ENCODE results near the gene ANP32B. TPM values are rescaled to one million over a fixed set of nuclear protein-coding genes. Genes with fewer than 3 reads are reported as not detected.

The ANP32B gene
- total RNA-seq, 3 donors from 2014 or later, result 37.0 to 54.7 (median 44.0) TPM

GRCh38 chr9:98056269-98057137, 73.4 kb downstream of the ANP32B start, which contains the start of gene NANS:
TSS of gene NANS (plus strand) at chr9:98056732. CDS start at chr9:98056809, 77 bp downstream.
- H3K27me3 ChIP-seq, result no peaks in the 10 kb centered on the region
- H3K4me3 ChIP-seq, result peak within 1 kb of the TSS; percentile 79 to 90 (median 84)
- peak; percentile 62 to 81 (median 78) for TF ChIP-seq POLR2AphosphoS5 (IDR thresholded peaks at IDR 0.05)
- peak; percentile 63 for TF ChIP-seq POLR2A (IDR thresholded peaks at IDR 0.05)
- TF ChIP-seq, protein P1, sequence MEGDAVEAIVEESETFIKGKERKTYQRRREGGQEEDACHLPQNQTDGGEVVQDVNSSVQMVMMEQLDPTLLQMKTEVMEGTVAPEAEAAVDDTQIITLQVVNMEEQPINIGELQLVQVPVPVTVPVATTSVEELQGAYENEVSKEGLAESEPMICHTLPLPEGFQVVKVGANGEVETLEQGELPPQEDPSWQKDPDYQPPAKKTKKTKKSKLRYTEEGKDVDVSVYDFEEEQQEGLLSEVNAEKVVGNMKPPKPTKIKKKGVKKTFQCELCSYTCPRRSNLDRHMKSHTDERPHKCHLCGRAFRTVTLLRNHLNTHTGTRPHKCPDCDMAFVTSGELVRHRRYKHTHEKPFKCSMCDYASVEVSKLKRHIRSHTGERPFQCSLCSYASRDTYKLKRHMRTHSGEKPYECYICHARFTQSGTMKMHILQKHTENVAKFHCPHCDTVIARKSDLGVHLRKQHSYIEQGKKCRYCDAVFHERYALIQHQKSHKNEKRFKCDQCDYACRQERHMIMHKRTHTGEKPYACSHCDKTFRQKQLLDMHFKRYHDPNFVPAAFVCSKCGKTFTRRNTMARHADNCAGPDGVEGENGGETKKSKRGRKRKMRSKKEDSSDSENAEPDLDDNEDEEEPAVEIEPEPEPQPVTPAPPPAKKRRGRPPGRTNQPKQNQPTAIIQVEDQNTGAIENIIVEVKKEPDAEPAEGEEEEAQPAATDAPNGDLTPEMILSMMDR (IDR thresholded peaks at IDR 0.05), result no peak
- intact Hi-C loops (cut with DNase I; ENCODE audit: low total_unique reads), result no loop called here
- no peaks in the 10 kb centered on the region for H3K9me3 ChIP-seq
- DNase-seq (ENCODE audit: low spot score in 2 of 2), result peak; percentile 88 to 90
- H3K27ac ChIP-seq, result peak within 1 kb of the TSS; percentile 95
- H3K4me1 ChIP-seq, result no peaks in the 10 kb centered on the region
- H3K36me3 ChIP-seq, result no peaks in the 10 kb centered on the region

- Histone ChIP-seq H3K4me1 (no peaks in the 10 kb centered on the region), H3K27ac (peak overlapping the region; percentile 95), H3K9me3 (no peaks in the 10 kb centered on the region), H3K36me3 (no peaks in the 10 kb centered on the region), H3K27me3 (no peaks in the 10 kb centered on the region), H3K4me3 (peak overlapping the region; percentile 79 to 90 (median 84))
- TF ChIP-seq POLR2A (IDR thresholded peaks at IDR 0.05) (no peak), POLR2AphosphoS5 (IDR thresholded peaks at IDR 0.05) (no peak)
- TF ChIP-seq, protein P1 (IDR thresholded peaks at IDR 0.05), result no peak
- DNase-seq (ENCODE audit: low spot score in 2 of 2), result no peak
- intact Hi-C loops (cut with DNase I; ENCODE audit: low total_unique reads), result no loop called here
Measured at GRCh38 chr9:98057138-98057799, 74.1 kb downstream of the ANP32B start.

DNA sequence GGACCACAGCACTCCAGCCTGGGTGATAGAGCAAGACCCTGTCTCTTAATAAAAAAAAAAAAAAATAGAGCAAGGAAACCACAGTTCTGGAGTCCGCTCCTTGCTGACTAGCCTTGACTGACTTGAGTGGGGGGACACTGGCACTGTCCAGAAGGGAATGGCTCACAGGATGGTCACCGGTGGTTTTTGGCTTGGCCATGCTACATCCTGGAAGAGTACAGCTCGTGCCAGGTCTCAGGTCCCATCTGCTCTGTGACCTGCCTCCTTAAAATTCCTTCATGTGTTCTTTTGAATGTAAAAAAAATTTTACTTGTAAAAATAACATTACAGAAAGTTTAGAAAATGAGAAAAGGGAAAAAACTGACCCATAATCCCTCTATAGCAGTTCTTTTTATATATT, 79.0 kb downstream of the ANP32B start:
- intact Hi-C loops (cut with DNase I; ENCODE audit: low total_unique reads), result no loop called here

DNA sequence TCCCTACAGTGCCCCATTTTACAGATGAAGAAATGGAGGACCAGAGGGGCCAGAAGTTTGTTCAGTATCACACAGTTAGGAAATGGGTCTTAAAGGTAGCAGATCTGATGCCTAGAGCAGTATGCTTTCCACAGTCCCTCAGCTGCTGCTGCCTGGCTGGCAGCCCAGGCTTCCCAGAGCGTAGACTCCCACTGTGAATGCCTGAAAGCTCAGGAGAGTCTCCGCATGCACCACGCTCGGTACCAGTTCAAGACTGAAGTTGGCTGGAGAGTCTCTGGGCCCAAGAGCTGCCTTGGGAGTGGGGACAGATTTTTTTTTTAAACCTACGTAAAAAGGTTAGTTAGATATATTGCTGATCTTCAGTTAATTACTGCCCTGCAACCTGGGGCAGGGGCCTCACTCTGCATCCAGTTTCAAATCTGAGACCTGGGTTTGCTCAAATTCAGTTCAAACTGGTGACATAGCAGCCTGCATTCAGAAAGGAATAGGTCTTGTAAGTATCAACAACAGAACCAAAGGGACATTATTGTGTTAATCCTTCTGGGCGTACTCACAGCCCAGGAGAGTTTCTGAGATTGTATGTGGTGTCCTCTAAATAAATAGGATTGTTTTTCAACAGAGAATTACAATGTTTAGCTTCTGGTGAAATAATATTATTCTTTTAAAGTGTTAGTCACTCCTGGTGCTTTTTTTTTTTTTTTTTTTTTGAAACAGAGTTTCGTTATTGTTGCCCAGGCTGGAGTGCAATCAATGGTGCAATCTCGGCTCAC, 81.7 kb downstream of the ANP32B start:
- Histone ChIP-seq H3K36me3 (no peaks in the 10 kb centered on the region), H3K27me3 (no peaks in the 10 kb centered on the region), H3K4me3 (no peak overlapping the region), H3K9me3 (no peaks in the 10 kb centered on the region), H3K4me1 (no peaks in the 10 kb centered on the region), H3K27ac (no peak overlapping the region)
- TF ChIP-seq POLR2A (IDR thresholded peaks at IDR 0.05), result no peak
- TF ChIP-seq, protein P1 (IDR thresholded peaks at IDR 0.05), result no peak
- no peak for TF ChIP-seq POLR2AphosphoS5 (IDR thresholded peaks at IDR 0.05)
- intact Hi-C loops (cut with DNase I; ENCODE audit: low total_unique reads), result no loop called here
- no peak for DNase-seq (ENCODE audit: low spot score in 2 of 2)

More for the DNA sequence above, 79.0 kb downstream of the ANP32B start:
- Histone ChIP-seq H3K9me3 (no peaks in the 10 kb centered on the region), H3K36me3 (no peaks in the 10 kb centered on the region), H3K27me3 (no peaks in the 10 kb centered on the region), H3K27ac (no peak overlapping the region), H3K4me1 (no peaks in the 10 kb centered on the region), H3K4me3 (no peak overlapping the region)
- DNase-seq (ENCODE audit: low spot score in 2 of 2), result no peak
- TF ChIP-seq POLR2A (IDR thresholded peaks at IDR 0.05), result no peak
- TF ChIP-seq, protein P1 (IDR thresholded peaks at IDR 0.05), result no peak
- TF ChIP-seq POLR2AphosphoS5 (IDR thresholded peaks at IDR 0.05), result no peak

Other genes starting within 250 kb of the ANP32B start
- not detected for gene FOXE1, start 130.1 kb upstream of the ANP32B start, total RNA-seq
- gene TRMO, start 60.8 kb upstream of the ANP32B start, total RNA-seq, result 10 to 100 TPM; 29.8 to 46.8 (median 35.4) TPM
- not detected for gene HEMGN, start 45.2 kb upstream of the ANP32B start, total RNA-seq
- gene NANS, start 73.4 kb downstream of the ANP32B start, total RNA-seq, result 10 to 100 TPM; 43.8 to 80.6 (median 54.7) TPM
- gene TRIM14, start 135.9 kb downstream of the ANP32B start, total RNA-seq, result 10 to 100 TPM in 2 of 3 donors, 1 to 10 TPM in 1; 8.8 to 14.9 (median 14.6) TPM
- 1 to 10 TPM; 1.4 to 7.2 (median 7.2) TPM for gene CORO2A, start 209.3 kb downstream of the ANP32B start, total RNA-seq